Measurements from ENCODE around the gene TRIO.

DNA sequence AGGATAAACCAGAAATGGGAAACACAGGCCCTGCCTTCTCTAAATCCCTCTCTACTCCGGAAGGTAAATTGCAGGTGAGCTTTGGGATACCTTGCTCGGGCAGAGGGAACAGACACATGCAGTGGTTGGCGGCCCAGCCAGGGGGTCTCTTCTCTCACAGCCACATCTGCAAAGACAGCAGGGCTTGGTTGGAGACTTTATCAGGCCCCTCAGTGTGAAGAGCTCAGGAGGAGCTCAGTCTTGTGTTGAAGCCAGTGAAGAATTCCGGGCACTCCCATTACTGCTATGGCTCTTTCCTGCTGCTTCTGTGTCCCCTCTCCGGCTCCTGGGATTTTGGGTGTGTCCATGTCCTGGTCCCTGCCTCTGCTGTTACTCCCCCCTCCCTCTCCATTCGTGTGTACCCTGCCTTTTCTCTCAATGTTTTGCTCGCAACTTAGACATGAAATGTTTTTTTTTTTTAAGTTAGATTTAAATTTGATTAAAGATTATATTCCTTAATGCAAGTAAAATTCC is 99.8 kb downstream of the TRIO start:
- TF ChIP-seq POLR2AphosphoS5 (IDR thresholded peaks at IDR 0.05; ENCODE audit: insufficient read depth, low read depth, low read length): no peak
- TF ChIP-seq, protein P1, sequence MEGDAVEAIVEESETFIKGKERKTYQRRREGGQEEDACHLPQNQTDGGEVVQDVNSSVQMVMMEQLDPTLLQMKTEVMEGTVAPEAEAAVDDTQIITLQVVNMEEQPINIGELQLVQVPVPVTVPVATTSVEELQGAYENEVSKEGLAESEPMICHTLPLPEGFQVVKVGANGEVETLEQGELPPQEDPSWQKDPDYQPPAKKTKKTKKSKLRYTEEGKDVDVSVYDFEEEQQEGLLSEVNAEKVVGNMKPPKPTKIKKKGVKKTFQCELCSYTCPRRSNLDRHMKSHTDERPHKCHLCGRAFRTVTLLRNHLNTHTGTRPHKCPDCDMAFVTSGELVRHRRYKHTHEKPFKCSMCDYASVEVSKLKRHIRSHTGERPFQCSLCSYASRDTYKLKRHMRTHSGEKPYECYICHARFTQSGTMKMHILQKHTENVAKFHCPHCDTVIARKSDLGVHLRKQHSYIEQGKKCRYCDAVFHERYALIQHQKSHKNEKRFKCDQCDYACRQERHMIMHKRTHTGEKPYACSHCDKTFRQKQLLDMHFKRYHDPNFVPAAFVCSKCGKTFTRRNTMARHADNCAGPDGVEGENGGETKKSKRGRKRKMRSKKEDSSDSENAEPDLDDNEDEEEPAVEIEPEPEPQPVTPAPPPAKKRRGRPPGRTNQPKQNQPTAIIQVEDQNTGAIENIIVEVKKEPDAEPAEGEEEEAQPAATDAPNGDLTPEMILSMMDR (IDR thresholded peaks at IDR 0.05; ENCODE audit: extremely low read depth in 1 of 2, insufficient read depth in 1 of 2, low read depth in 1 of 2, low read length in 2 of 2): no peak
- TF ChIP-seq FOS (IDR thresholded peaks at IDR 0.05; ENCODE audit: borderline replicate concordance, insufficient read depth, low read length): no peak
- no peak for TF ChIP-seq POLR2A (IDR thresholded peaks at IDR 0.05; ENCODE audit: low read depth, low read length)
